Left forelimb (tissue), 1 donor: ENCODE measurements around the gene MRPL27.

ENCODE experiments used
- DNase-seq: peaks from one replicate; pipeline ENCODE4 v3.0.0-alpha.2; 2018; ENCODE audit warnings: low spot score

MRPL27 gene

DNA sequence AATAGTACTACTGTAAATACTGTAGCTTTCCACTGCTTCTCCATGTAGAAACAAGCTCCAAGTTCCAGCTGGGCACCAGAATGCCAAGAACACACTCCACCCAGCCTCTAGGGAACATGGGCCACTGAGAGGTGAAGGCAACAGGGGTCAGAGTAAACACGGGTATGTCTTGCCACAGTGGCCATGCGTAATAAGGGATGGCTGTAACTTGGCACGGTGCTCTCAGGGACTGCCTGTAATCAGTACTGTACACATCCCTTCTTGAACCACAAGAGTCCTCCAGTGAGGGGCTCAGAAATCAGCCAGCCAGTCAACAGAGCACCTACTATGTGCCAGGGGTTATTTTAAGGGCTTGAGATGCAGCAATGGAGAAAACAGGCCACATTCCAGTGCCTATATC is 13.5 kb upstream of the MRPL27 start:
- DNase-seq, result no peak

DNA sequence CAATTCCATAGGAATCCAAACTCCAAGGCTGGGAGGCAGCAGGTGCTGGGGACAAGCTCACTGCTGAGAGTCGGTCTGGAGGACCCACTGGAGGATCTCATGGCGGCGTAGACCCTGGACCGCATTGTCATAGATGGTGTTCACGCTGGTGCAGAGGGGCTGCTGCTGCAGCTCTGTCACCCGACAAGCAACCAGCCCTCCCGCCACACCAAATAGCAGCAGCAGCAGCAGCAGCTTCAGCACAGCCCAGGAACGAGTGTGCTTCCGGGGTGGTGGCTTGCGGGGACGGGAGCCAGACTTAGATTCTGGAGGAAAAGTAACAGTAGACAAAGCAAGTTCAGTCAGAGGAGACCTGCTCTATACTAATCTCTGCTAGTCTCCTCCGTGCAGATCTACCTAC is 9.9 kb upstream of the MRPL27 start:
- no peak for DNase-seq

GRCh38 chr17:50381920-50382319 is 8.9 kb upstream of the MRPL27 start:
- no peak for DNase-seq

GRCh38 chr17:50381260-50381815 is 8.4 kb upstream of the MRPL27 start:
- no peak for DNase-seq

GRCh38 chr17:50380369-50381259 is 7.6 kb upstream of the MRPL27 start:
- no peak for DNase-seq

DNA sequence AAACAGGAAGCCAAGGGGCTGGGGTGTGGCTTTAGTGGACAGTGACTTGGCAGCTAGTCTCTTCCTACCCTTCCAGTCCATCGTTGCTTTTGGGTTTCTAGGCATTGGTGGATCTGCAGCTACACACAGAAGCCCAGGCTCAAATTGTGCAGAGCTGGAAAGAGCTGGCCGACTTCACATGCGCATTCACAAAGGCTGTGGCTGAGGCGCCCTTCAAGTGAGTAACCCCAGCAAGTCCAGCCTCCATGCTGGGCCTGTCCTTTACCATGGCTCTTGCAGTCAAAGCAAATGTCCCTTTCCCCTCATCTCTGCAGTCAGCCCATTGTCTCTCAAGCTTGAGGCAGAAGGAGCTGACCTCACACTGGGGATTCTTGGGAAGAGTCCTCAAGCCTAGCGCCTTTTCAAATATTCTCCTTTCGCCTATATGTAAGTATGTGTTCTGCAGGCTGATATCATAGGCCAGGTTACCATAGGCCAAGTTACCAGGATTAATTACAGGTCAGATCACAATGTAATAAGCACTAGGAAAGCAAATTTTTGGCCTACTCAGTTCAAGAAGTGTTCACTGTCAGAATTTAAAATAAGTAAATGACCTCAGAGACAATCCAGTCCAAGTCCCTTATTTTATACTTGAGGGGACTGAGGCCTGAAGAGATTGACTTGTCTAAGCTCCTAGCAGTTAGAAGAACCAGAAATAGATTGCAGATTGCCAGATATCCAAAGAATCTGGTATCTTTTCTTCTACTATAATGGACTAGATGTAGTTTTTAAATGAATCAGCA is 6.6 kb upstream of the MRPL27 start:
- DNase-seq, result no peak

GRCh38 chr17:50375858-50376538 is 3.0 kb upstream of the MRPL27 start:
- no peak for DNase-seq

DNA sequence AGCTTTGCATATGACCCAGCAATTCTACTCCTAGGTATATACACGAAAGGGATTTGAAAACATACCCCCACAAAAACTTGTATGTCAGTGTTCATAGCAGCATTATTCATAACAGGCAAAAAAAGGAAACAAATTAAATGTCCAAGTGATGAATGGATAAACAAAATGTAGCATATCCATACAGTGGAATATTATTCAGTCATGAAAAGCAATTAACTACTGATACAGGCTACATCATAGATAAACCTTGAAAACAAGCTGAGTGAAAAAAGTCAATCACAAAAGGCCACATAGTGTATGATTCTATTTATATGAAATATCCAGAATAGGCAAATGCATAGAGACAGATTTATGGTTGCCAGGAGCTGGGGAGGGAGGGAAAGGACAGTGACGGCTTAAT is 721 bp upstream of the MRPL27 start:
- DNase-seq, result no peak

- no peak for DNase-seq
Measured at GRCh38 chr17:50372222-50372757, 694 bp downstream of the MRPL27 start.

GRCh38 chr17:50371526-50371925 is 1.5 kb downstream of the MRPL27 start:
- DNase-seq, result no peak

DNA sequence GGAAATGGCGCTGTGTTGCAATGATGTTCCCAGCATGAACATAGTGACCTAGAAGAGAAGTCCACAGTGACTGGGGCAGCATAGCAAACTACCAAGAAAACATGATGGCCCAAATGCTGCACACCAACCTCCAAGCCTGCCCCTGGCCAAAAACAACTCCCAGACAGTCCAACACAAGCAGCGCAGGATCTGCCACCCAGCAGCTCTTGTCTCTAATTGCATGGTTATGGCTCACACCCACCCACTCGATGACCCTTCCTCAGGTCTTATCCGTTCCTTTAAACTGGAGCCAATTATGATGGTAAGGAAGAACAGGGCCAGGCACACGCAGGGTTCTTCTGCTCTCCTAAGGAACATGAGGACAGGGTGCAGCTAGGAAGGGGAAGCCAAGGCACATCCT is 2.9 kb downstream of the MRPL27 start:
- no peak for DNase-seq

GRCh38 chr17:50367401-50367800 is 5.6 kb downstream of the MRPL27 start:
- DNase-seq, result no peak

GRCh38 chr17:50365649-50366393 is 7.2 kb downstream of the MRPL27 start:
- DNase-seq, result no peak

DNA sequence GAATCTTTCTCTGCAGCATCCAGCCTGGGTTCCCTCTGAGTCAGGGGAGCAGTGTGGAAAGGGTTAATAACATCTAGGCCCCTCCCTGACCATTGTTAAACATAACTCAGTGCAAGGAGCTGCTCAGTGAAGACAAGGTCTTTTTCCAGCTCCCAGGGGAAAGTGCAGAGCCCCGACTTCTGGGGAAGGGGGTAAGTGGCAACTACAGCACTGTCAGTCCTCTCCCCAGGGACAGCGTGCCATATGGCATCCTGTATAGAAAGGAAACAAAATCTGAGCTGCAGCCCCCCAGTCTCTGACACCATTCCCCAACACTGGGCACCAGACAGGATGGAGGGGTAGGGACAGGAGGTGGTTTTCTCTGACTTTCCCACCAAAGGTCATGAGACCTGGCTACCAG is 7.8 kb downstream of the MRPL27 start:
- no peak for DNase-seq

- no peak for DNase-seq
Measured at GRCh38 chr17:50364715-50365114, 8.3 kb downstream of the MRPL27 start.

- DNase-seq, result no peak
Measured at GRCh38 chr17:50364061-50364458, 8.9 kb downstream of the MRPL27 start.

GRCh38 chr17:50363217-50364060 is 9.5 kb downstream of the MRPL27 start:
- no peak for DNase-seq

GRCh38 chr17:50362661-50363060 is 10.3 kb downstream of the MRPL27 start:
- no peak for DNase-seq

GRCh38 chr17:50361561-50362480 is 11.2 kb downstream of the MRPL27 start:
- no peak for DNase-seq
